HFFc6 (cell line): ENCODE results near the gene KAT5. TPM values are rescaled to one million over a fixed set of nuclear protein-coding genes. Genes with fewer than 3 reads are reported as not detected.
A peak's percentile ranks its signal among the peaks of the same experiment; 100 is the strongest.

Experiments used
- DNase-seq: peaks from one replicate; pipeline ENCODE4 v3.0.0-alpha.2; 2018
- H3K27ac Mint-ChIP-seq: 2 replicates; pipeline ENCODE4 v1.8.0; 2020; ENCODE audit warnings: mild to moderate bottlenecking, mixed read lengths
- H3K27me3 Mint-ChIP-seq: 2 replicates; pipeline ENCODE4 v1.8.0; 2021; ENCODE audit warnings: mild to moderate bottlenecking, moderate library complexity, mixed read lengths; ENCODE audit not compliant: insufficient read depth
- H3K36me3 Mint-ChIP-seq: 2 replicates; pipeline ENCODE4 v1.8.0; 2021; ENCODE audit warnings: low read depth, mixed read lengths
- H3K4me1 Mint-ChIP-seq: 2 replicates; pipeline ENCODE4 v1.8.0; 2020; ENCODE audit warnings: low read depth, mixed read lengths
- H3K4me3 Mint-ChIP-seq: 2 replicates; pipeline ENCODE4 v1.8.0; 2020; ENCODE audit warnings: mild to moderate bottlenecking, moderate library complexity, mixed read lengths
- H3K9me3 Mint-ChIP-seq: 2 replicates; pipeline ENCODE4 v1.8.0; 2020; ENCODE audit warnings: mild to moderate bottlenecking, mixed read lengths
- total RNA-seq, 6 experiments: library from RNA; stranded (reverse); fragmentation: NEBNext Ultra II Directional; extraction: Animal tissue kit (Norgen Biotek cat#: 25700); gene quantifications; 2 replicates in 1 of 6; 3 replicates in 5 of 6; pipeline ENCODE4 v1.2.3, GENCODE V29; 2021
- TF ChIP-seq, protein P1 (sequence below): fragments of 200-600 bp; sonication (generic); IDR thresholded peaks from 2 replicates; pipeline ENCODE4 v1.5.0; 2021; ENCODE audit warnings: antibody characterized with exemption, mild to moderate bottlenecking

The KAT5 gene
- total RNA-seq, 6 experiments from 2014 or later, result 36.5 to 42.6 (median 38.9) TPM

DNA sequence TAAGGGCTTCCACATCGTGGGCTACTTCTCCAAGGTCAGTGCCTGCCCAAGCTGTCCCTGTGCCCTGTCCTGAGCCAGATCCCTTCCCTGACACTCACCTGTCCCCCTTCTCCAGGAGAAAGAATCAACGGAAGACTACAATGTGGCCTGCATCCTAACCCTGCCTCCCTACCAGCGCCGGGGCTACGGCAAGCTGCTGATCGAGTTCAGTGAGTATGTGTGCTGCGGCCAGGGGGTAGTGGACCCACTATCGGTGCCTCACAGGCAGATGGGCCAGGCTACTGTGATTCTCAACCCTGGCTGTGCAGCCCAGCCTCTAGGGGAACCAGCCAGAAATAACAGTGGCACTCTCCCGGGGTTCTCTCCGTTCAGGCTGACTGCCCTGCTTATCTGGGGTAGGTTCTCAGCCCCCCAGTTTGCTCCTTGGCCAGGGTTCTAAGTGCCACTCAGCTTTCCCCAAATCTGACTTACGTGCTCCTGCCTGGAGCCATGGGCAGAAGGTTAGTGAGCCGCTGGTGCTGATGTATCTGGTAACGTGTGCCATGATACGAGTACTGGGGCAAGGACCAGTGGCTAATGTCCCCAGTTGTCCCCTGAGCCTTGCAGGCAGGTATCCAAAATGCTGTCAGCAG is 4.8 kb downstream of the KAT5 start:
- H3K36me3 Mint-ChIP-seq, result peaks cover 43% of the 10 kb centered on the region
- H3K4me3 Mint-ChIP-seq, result no peak overlapping the region
- TF ChIP-seq, protein P1, sequence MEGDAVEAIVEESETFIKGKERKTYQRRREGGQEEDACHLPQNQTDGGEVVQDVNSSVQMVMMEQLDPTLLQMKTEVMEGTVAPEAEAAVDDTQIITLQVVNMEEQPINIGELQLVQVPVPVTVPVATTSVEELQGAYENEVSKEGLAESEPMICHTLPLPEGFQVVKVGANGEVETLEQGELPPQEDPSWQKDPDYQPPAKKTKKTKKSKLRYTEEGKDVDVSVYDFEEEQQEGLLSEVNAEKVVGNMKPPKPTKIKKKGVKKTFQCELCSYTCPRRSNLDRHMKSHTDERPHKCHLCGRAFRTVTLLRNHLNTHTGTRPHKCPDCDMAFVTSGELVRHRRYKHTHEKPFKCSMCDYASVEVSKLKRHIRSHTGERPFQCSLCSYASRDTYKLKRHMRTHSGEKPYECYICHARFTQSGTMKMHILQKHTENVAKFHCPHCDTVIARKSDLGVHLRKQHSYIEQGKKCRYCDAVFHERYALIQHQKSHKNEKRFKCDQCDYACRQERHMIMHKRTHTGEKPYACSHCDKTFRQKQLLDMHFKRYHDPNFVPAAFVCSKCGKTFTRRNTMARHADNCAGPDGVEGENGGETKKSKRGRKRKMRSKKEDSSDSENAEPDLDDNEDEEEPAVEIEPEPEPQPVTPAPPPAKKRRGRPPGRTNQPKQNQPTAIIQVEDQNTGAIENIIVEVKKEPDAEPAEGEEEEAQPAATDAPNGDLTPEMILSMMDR, result no peak
- H3K9me3 Mint-ChIP-seq, result no peaks in the 10 kb centered on the region
- DNase-seq, result no peak
- no peak overlapping the region for H3K27ac Mint-ChIP-seq
- H3K4me1 Mint-ChIP-seq, result peaks cover 38% of the 10 kb centered on the region
- peaks cover 10% of the 10 kb centered on the region for H3K27me3 Mint-ChIP-seq

DNA sequence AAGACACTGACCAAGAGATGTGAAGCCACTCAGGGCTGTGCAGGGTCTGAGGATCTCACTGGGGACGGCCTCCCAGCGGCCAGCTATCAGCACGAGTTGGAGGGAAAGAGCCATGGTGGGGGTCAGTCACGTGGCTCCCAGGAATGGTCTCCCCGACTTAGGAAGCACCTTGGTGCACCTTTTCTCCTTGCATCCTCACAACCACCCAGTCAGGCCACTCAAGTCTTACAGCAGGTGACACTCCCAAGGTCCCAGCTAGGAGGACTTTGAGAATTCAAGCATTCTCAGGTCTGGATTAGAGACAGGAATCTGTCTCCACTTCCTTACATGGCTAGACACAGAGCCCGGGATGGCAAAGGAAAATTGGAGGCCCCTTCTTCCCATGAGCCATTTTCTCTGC is 5.9 kb downstream of the KAT5 start:
- TF ChIP-seq, protein P1, result no peak
- Mint-ChIP-seq H3K27ac (peak overlapping the region; percentile 36), H3K4me1 (peaks cover 33% of the 10 kb centered on the region), H3K4me3 (no peak overlapping the region), H3K9me3 (no peaks in the 10 kb centered on the region), H3K27me3 (peaks cover 10% of the 10 kb centered on the region), H3K36me3 (peaks cover 43% of the 10 kb centered on the region)
- no peak for DNase-seq

DNA sequence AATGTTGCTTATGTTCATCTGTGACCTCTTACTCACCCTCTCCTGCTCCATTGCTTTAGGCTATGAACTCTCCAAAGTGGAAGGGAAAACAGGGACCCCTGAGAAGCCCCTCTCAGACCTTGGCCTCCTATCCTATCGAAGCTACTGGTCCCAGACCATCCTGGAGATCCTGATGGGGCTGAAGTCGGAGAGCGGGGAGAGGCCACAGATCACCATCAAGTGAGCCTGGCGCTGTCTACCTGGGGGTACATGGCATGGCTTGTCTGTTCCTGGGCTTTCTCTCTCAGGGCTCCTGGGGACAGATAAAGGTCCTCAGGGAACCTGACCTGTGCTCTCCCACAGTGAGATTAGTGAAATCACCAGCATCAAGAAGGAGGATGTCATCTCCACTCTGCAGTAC is 6.5 kb downstream of the KAT5 start:
- Mint-ChIP-seq H3K27me3 (peaks cover 10% of the 10 kb centered on the region), H3K36me3 (peaks cover 42% of the 10 kb centered on the region), H3K4me3 (peak overlapping the region; percentile 97)

DNA sequence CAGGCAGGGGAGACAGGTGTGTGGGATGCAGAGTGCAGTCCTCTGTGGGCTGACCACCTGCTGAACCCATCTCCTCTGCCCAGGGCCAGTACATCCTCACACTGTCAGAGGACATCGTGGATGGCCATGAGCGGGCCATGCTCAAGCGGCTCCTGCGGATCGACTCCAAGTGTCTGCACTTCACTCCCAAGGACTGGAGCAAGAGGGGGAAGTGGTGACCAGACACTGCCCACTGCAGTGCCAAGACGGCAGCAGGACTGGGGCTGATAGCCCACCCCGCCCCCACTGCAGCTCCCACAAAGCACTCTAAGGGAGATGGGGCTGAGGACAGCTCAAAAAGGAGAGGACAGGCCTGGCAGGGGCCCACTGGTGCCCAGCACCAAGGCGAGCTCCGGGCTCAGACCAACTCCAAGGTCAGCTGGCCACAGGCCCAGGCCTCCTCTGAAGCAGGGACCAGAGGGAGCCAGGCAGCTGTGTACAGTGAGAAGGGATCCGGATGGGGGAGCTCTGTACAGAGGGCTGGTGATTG is 7.0 kb downstream of the KAT5 start:
- H3K36me3 Mint-ChIP-seq, result peaks cover 38% of the 10 kb centered on the region
- peak overlapping the region; percentile 90; the same call in 1 of the 2 replicates for H3K27ac Mint-ChIP-seq
- DNase-seq, result peak; percentile 11
- H3K4me3 Mint-ChIP-seq, result peak overlapping the region; percentile 97
- H3K27me3 Mint-ChIP-seq, result peaks cover 8% of the 10 kb centered on the region
- TF ChIP-seq, protein P1, result no peak
- no peaks in the 10 kb centered on the region for H3K9me3 Mint-ChIP-seq
- H3K4me1 Mint-ChIP-seq, result peaks cover 27% of the 10 kb centered on the region

More for the DNA sequence above, 6.5 kb downstream of the KAT5 start:
- Mint-ChIP-seq H3K4me1 (peaks cover 30% of the 10 kb centered on the region), H3K27ac (peak overlapping the region; percentile 90; the same call in 1 of the 2 replicates), H3K9me3 (no peaks in the 10 kb centered on the region)
- TF ChIP-seq, protein P1, result no peak
- DNase-seq, result no peak

DNA sequence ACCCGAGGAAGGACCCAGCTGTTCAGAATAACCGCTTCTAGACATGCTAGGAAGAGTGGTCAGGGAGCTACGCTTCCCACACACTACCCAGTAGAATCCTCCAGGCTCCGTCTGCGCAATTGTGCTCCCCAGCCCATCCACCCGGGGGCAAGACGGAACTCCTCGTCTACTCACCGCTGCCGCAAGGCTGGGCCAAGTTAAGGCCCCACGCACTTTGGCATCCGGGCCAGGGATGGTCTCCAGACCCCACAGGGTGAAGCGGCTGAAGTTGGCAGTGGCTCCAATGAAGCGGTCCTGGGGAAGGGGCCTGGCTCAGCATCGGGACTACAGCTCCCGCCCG is 7.8 kb downstream of the KAT5 start:
- Mint-ChIP-seq H3K27ac (peak overlapping the region; percentile 90), H3K27me3 (peaks cover 8% of the 10 kb centered on the region), H3K4me1 (peaks cover 23% of the 10 kb centered on the region), H3K4me3 (peak overlapping the region; percentile 97), H3K36me3 (peaks cover 32% of the 10 kb centered on the region), H3K9me3 (no peaks in the 10 kb centered on the region)
- DNase-seq, result peak; percentile 19
- TF ChIP-seq, protein P1, result no peak
